Measurements from ENCODE around the gene ZNF791. TPM values are rescaled to one million over a fixed set of nuclear protein-coding genes. Genes with fewer than 3 reads are reported as not detected.
A peak's percentile ranks its signal among the peaks of the same experiment; 100 is the strongest.

The ZNF791 gene
- total RNA-seq, 2 experiments from 2014 or later, result 7.8 to 17.1 TPM

GRCh38 chr19:12669270-12670158 is 58.8 kb downstream of the ZNF791 start:
- peak overlapping the region; percentile 90 for H3K4me2 ChIP-seq (ENCODE audit: low read length)
- POLR2A ChIA-PET, result interaction anchor here (0.6 to 1.6 kb wide), 3 partner anchors 12 to 1841 kb away, joined by 3 to 4 read pairs (median 3); partner anchors contain the start of genes DHPS, ZNF490 and ZNF791
- peaks cover 32% of the 10 kb centered on the region; the same call in 1 of the 2 replicates for H3K36me3 ChIP-seq (ENCODE audit: insufficient read depth, low read length)
- H3K4me1 ChIP-seq (ENCODE audit: insufficient read depth, low read length, poor library complexity, severe bottlenecking), result peaks cover 37% of the 10 kb centered on the region
- BruUV-seq (replicated peaks), result TSS peak; percentile 74
- H3K27ac ChIP-seq (ENCODE audit: low read depth, low read length, poor library complexity, severe bottlenecking), result peak overlapping the region; percentile 64
- H3K4me3 ChIP-seq (ENCODE audit: low read depth, low read length, poor library complexity, severe bottlenecking), result peak overlapping the region; percentile 96
- peak overlapping the region; percentile 81 for H2AFZ ChIP-seq (ENCODE audit: low read length)
- H4K20me1 ChIP-seq (ENCODE audit: insufficient read depth, low read length), result no peaks in the 10 kb centered on the region
- TF ChIP-seq EZH2phosphoT487 (IDR thresholded peaks at IDR 0.05; ENCODE audit: borderline replicate concordance, low read depth, low read length) (no peak), CTCF (conservative IDR thresholded peaks at IDR 0.05; ENCODE audit: low read length) (no peak)
- peaks cover 27% of the 10 kb centered on the region; the same call in 1 of the 2 replicates for H3K79me2 ChIP-seq (ENCODE audit: insufficient read depth, low read depth, low read length)
- DNase-seq (ENCODE audit: low spot score), result peak; percentile 88
- CTCF ChIA-PET (ENCODE audit: unreplicated experiment), result no interaction called here
- no peaks in the 10 kb centered on the region for H3K9me2 ChIP-seq (ENCODE audit: insufficient read depth, low read length)
- H3K9me3 ChIP-seq (ENCODE audit: low read length), result no peaks in the 10 kb centered on the region
- intact Hi-C loops (cut with micrococcal nuclease; ENCODE audit: unreplicated experiment), result loop anchor here (1.0 to 5.0 kb wide), 2 partner anchors 12 to 792 kb away; partner anchors contain the start of gene DHPS

- POLR2A ChIA-PET, result no interaction called here
- H2AFZ ChIP-seq (ENCODE audit: low read length), result no peak overlapping the region; the same call in 1 of the 2 replicates
- intact Hi-C loops (cut with micrococcal nuclease; ENCODE audit: unreplicated experiment), result loop anchor here (5.0 kb wide), 1 partner anchor 793 kb away; no protein-coding TSS in a partner anchor
Measured at GRCh38 chr19:12670159-12670928, 59.6 kb downstream of the ZNF791 start.

More at GRCh38 chr19:12670159-12670928, 59.6 kb downstream of the ZNF791 start:
- no TSS peak for BruUV-seq (replicated peaks)
- no peaks in the 10 kb centered on the region for H3K9me3 ChIP-seq (ENCODE audit: low read length)
- H3K4me3 ChIP-seq (ENCODE audit: low read depth, low read length, poor library complexity, severe bottlenecking), result peak overlapping the region; percentile 96
- peak overlapping the region; percentile 64 for H3K27ac ChIP-seq (ENCODE audit: low read depth, low read length, poor library complexity, severe bottlenecking)
- CTCF ChIA-PET (ENCODE audit: unreplicated experiment), result no interaction called here
- H3K36me3 ChIP-seq (ENCODE audit: insufficient read depth, low read length), result peaks cover 36% of the 10 kb centered on the region
- TF ChIP-seq EZH2phosphoT487 (IDR thresholded peaks at IDR 0.05; ENCODE audit: borderline replicate concordance, low read depth, low read length), result no peak
- no peak for TF ChIP-seq CTCF (conservative IDR thresholded peaks at IDR 0.05; ENCODE audit: low read length)
- DNase-seq (ENCODE audit: low spot score), result no peak
- no peaks in the 10 kb centered on the region for H4K20me1 ChIP-seq (ENCODE audit: insufficient read depth, low read length)
- H3K9me2 ChIP-seq (ENCODE audit: insufficient read depth, low read length), result no peaks in the 10 kb centered on the region
- H3K4me1 ChIP-seq (ENCODE audit: insufficient read depth, low read length, poor library complexity, severe bottlenecking), result peaks cover 29% of the 10 kb centered on the region
- peaks cover 27% of the 10 kb centered on the region; the same call in 1 of the 2 replicates for H3K79me2 ChIP-seq (ENCODE audit: insufficient read depth, low read depth, low read length)
- peak overlapping the region; percentile 90 for H3K4me2 ChIP-seq (ENCODE audit: low read length)
